Upper lobe of left lung (tissue), 4 donors: ENCODE data around the gene GHRH.

Experiments
- CTCF ChIP-seq, 6 experiments: fragments of 450-650 bp in 4 of 6; fragments of 200-600 bp in 2 of 6; sonication (generic) in 2 of 6; IDR thresholded peaks; one replicate each; pipeline ENCODE4 v1.5.1; 2016 to 2019; ENCODE audit warnings: antibody characterized with exemption in 6 of 6
- EP300 ChIP-seq, 4 donors: sonication (generic); formaldehyde crosslinking; IDR thresholded peaks; one replicate each; pipeline ENCODE4 v1.5.1; 2017; ENCODE audit warnings: antibody characterized with exemption in 4 of 4, control low read depth in 2 of 4
- POLR2A ChIP-seq, 4 donors: fragments of 450-650 bp; IDR thresholded peaks; one replicate each; pipeline ENCODE4 v1.5.1; 2016 to 2017; ENCODE audit warnings: antibody characterized with exemption in 4 of 4, mild to moderate bottlenecking in 2 of 4
- POLR2AphosphoS5 ChIP-seq, 2 donors: sonication (generic); formaldehyde crosslinking; IDR thresholded peaks; one replicate each; pipeline ENCODE4 v1.5.1; 2017; ENCODE audit warnings: antibody characterized with exemption in 2 of 2

- no peak for TF ChIP-seq CTCF (IDR thresholded peaks at IDR 0.05)
- TF ChIP-seq EP300 (IDR thresholded peaks at IDR 0.05), result no peak
- TF ChIP-seq POLR2A (IDR thresholded peaks at IDR 0.05), result no peak
- TF ChIP-seq POLR2AphosphoS5 (IDR thresholded peaks at IDR 0.05), result no peak
Measured at GRCh38 chr20:37259865-37260264, 1.7 kb downstream of the GHRH start.
